Fibroblast of mammary gland (primary cell): ENCODE data around the gene ADGRV1.
A peak's percentile ranks its signal among the peaks of the same experiment; 100 is the strongest.

Experiments
- DNase-seq: peaks from one replicate; pipeline ENCODE4 v3.0.0-alpha.2; 2010; ENCODE audit warnings: low read depth
- H3K4me3 ChIP-seq: 2 replicates; pipeline ENCODE4 v1.5.1; 2011; ENCODE audit warnings: low read depth, mild to moderate bottlenecking, low read length, moderate library complexity; ENCODE audit not compliant: control insufficient read depth
- TF ChIP-seq, protein P1 (sequence below): conservative IDR thresholded peaks from 2 replicates; pipeline ENCODE4 v1.5.1; 2011; ENCODE audit warnings: low read depth, low read length, inconsistent platforms; ENCODE audit not compliant: control insufficient read depth, insufficient read depth

Gene ADGRV1

DNA sequence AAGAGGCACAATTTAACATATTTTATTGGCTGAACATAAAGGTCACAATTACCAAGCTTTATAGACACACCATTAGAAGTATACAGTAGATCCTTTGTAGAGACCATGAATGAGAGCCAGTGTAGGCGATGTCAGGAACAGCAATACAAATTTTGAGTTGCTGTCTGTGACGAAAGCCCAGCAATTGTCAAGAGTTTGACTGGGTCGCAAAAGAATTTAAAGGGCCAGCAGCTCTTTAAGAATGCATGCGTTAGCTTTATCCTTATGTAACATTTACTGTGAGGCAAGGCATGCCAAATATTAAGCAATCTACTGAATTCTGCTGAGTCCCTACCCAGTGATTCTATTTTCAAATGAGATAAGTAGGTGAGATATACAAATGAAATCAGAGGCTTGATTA, 587.6 kb downstream of the ADGRV1 start:
- H3K4me3 ChIP-seq, result no peak overlapping the region
- DNase-seq, result no peak
- TF ChIP-seq, protein P1, sequence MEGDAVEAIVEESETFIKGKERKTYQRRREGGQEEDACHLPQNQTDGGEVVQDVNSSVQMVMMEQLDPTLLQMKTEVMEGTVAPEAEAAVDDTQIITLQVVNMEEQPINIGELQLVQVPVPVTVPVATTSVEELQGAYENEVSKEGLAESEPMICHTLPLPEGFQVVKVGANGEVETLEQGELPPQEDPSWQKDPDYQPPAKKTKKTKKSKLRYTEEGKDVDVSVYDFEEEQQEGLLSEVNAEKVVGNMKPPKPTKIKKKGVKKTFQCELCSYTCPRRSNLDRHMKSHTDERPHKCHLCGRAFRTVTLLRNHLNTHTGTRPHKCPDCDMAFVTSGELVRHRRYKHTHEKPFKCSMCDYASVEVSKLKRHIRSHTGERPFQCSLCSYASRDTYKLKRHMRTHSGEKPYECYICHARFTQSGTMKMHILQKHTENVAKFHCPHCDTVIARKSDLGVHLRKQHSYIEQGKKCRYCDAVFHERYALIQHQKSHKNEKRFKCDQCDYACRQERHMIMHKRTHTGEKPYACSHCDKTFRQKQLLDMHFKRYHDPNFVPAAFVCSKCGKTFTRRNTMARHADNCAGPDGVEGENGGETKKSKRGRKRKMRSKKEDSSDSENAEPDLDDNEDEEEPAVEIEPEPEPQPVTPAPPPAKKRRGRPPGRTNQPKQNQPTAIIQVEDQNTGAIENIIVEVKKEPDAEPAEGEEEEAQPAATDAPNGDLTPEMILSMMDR, result no peak

DNA sequence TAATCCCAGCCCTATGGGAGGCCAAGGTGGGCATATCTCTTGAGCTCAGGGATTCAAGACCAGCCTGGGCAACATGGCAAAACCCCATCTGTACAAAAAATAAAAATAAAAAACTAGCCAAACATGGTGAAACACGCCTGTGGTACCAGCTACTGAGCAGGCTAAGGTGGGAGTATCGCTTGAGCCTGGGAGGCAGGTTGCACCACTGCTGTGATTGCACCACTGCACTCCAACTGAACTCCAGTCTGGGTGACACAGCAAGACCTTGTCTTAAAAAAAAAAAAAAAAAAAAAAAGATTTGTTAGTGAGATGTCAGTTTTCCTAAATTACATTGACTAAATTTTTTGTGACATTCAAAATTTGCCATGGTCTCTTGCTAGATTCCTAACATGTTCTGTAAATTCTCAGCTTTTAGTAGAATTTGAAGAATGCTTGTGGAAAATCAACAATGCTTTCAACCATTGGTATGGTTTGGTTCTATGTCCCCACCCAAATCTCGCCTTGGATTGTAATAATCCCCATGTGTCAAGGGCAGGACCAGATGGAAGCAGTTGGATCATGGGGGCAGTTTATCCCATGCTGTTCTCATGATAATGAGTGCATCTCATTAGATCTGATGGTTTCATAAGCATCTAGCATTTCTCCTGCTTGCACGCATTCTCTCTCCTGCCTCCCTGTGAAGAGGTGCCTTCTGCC, 588.5 kb downstream of the ADGRV1 start:
- TF ChIP-seq, protein P1, result no peak
- H3K4me3 ChIP-seq, result no peak overlapping the region
- DNase-seq, result no peak

DNA sequence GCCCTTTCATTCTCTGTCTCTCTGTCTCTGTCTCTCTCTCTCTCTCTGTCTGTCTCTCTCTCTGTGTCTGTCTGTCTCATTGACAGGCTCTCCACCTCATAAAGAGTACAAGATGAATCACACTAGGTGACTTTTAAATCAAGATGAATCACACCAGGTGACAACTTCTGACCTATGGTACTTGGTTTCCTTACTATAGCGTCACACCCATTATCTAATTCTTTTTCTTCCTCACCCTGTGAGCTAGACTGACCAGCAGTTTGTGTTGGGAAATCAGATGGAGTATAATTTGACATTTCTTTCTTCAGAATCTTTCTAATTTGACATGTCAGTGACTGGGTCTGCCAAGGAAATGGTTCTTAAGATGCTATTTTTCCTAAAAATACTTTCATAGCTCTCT, 591.6 kb downstream of the ADGRV1 start:
- H3K4me3 ChIP-seq, result no peak overlapping the region
- DNase-seq, result no peak
- TF ChIP-seq, protein P1, result no peak

DNA sequence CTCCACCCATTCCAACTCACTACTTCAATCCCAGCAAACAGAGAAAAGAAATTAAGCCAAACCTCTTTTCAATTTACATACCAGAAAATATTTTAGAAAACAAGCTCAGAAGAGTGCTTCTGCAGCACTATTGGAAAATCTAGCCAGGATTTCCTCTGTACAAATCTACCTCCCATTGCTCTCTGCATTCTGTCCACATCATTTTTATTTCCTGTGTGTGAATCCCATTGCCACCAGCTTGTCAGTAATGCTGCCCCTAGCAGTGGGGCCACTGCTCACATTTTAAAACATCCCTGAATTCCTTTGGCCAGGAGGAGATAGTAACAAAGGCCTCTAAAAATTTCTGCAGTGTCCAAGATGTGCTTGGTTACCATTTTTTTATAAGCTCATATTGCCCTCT, 592.0 kb downstream of the ADGRV1 start:
- DNase-seq, result no peak
- TF ChIP-seq, protein P1, result no peak
- no peak overlapping the region for H3K4me3 ChIP-seq

DNA sequence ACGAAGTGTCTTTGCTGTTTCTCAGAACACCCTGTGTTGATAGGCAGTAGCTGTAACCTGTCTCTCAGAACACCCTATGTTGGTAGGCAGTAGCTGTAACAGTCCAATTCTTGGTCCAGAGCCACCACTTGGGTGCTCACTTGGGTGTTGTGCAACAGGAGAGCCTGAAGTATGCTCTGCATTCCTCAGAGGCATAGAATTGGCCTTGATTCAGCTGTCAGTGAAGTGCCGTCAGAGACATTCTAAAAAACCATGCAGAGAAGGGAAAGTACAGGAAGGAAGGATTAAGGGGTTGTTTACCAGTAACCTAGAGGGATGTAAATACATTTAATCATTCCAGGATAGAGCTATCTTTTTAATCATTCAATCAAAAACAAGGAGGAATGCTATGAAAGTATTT, 593.4 kb downstream of the ADGRV1 start:
- DNase-seq, result peak; percentile 87
- no peak overlapping the region for H3K4me3 ChIP-seq
- TF ChIP-seq, protein P1, result no peak

DNA sequence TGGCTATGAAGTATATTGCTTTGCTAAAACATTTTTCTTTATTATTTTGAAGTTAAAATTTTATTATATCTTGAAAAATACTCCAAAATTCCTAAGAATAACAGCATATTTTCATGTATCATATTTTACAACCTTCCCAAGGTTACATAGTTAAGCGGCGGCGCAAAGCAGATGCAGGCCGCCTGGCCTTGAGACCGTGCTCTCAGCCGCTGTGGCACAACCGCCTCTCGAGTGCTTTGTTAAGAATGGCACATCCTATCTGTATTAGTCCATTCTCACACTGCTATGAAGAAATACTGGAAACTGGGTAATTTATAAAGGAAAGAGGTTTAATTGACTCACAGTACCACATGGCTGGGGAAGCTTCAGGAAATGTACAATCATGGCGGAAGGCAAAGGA, 595.7 kb downstream of the ADGRV1 start:
- TF ChIP-seq, protein P1, result no peak
- DNase-seq, result no peak
- H3K4me3 ChIP-seq, result no peak overlapping the region

DNA sequence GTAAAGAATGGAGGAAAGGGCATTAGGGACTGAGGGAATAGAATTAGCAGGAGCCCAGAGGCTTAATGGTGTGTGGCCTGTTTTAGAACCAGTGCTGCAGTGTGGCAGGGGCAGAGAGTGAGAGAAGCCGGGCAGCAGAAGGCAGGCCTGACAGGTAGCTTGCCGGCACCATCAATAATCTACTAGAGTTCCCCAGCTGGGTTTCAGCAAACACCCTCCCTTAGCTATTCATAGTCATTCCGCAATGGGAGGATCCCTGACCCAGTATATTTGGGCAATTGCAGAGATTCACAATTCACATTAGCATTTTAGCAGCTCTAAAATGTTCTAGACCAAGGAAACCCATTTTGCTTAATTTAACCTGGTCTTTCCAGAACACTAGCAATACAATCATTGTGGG, 596.7 kb downstream of the ADGRV1 start:
- no peak for DNase-seq
- no peak overlapping the region for H3K4me3 ChIP-seq
- TF ChIP-seq, protein P1, result no peak
